H1 (cell line): ENCODE measurements around the gene YOD1. TPM values are rescaled to one million over a fixed set of nuclear protein-coding genes. Genes with fewer than 3 reads are reported as not detected.

Experiments used
- CTCF ChIA-PET: fragments of 300-600 bp; sonication (Branson Sonifier 250); formaldehyde crosslinking; loops from one replicate; lab custom pipeline; 2021; ENCODE audit not compliant: partially characterized antibody; lab: Charles Lee
- POLR2A ChIA-PET: fragments of 300-600 bp; sonication (Branson Sonifier 250); formaldehyde crosslinking; loops from one replicate; lab custom pipeline; 2021; ENCODE audit warnings: inconsistent platforms; ENCODE audit not compliant: partially characterized antibody; lab: Charles Lee
- DNase-seq, 2 experiments: peaks; one replicate each; pipeline versions ENCODE4 v3.0.0 to v3.0.0-alpha.2; 2010 to 2022; ENCODE audit warnings: low spot score in 2 of 2, low read depth in 1 of 2, mixed read lengths in 1 of 2
- FAIRE-seq: peaks from 2 replicates; lab custom pipeline; 2011; peaks lifted over from hg19 to GRCh38; lab: Jason Lieb, UNC
- H2AFZ ChIP-seq: 2 replicates; pipeline ENCODE4 v1.8.1; 2012; ENCODE audit warnings: low read length, inconsistent platforms
- H2AK5ac ChIP-seq: 2 replicates; pipeline ENCODE4 v1.6.1; 2013; ENCODE audit warnings: low read depth, low read length
- H2BK120ac ChIP-seq: replicated peaks from 2 replicates; pipeline ENCODE3; 2013; ENCODE audit warnings: low read depth, low read length, inconsistent platforms
- H2BK12ac ChIP-seq: 2 replicates; pipeline ENCODE4 v1.6.1; 2013; ENCODE audit warnings: low read depth, low read length
- H2BK15ac ChIP-seq: 2 replicates; pipeline ENCODE4 v1.6.1; 2013; ENCODE audit warnings: low read length
- H2BK20ac ChIP-seq: 2 replicates; pipeline ENCODE4 v1.6.1; 2013; ENCODE audit warnings: low read length
- H2BK5ac ChIP-seq: 2 replicates; pipeline ENCODE4 v1.6.1; 2013; ENCODE audit warnings: low read depth, low read length
- H3K14ac ChIP-seq: 2 replicates; pipeline ENCODE4 v1.6.1; 2013; ENCODE audit warnings: inconsistent platforms; ENCODE audit not compliant: insufficient read length
- H3K18ac ChIP-seq: 2 replicates; pipeline ENCODE4 v1.6.1; 2013; ENCODE audit warnings: low read length; ENCODE audit errors: extremely low read depth
- H3K23ac ChIP-seq: 2 replicates; pipeline ENCODE4 v1.6.1; 2013; ENCODE audit warnings: inconsistent platforms; ENCODE audit not compliant: insufficient read length
- H3K23me2 ChIP-seq: 2 replicates; pipeline ENCODE4 v1.6.1; 2013; ENCODE audit warnings: low read depth, low read length
- H3K27ac ChIP-seq: 2 replicates; pipeline ENCODE4 v1.6.1; 2011; ENCODE audit warnings: low read depth, low read length, inconsistent platforms
- H3K27me3 ChIP-seq, 4 experiments: replicated peaks in 1 of 4; 1 replicate in 1 of 4; 2 replicates in 3 of 4; pipeline versions ENCODE4 v1.6.1 to v1.8.1; 2011 to 2013; ENCODE audit warnings: low read length in 3 of 4, mild to moderate bottlenecking in 3 of 4, inconsistent platforms in 2 of 4, mixed read lengths in 2 of 4, moderate library complexity in 1 of 4; ENCODE audit not compliant: control insufficient read depth in 3 of 4, insufficient read depth in 3 of 4; ENCODE audit errors: extremely low read depth in 1 of 4
- H3K36me3 ChIP-seq, 4 experiments: 2 replicates each; pipeline versions ENCODE4 v1.6.1 to v1.8.1; 2011 to 2013; ENCODE audit warnings: mild to moderate bottlenecking in 4 of 4, low read length in 3 of 4, moderate library complexity in 2 of 4, control low read depth in 1 of 4, inconsistent platforms in 1 of 4; ENCODE audit not compliant: insufficient read depth in 4 of 4, control insufficient read depth in 2 of 4
- H3K4ac ChIP-seq: replicated peaks from 2 replicates; pipeline ENCODE3; 2013; ENCODE audit warnings: low read length, low read depth, mixed read lengths, inconsistent platforms; ENCODE audit not compliant: insufficient read length
- H3K4me1 ChIP-seq, 4 experiments: replicated peaks in 1 of 4; 1 replicate in 1 of 4; 2 replicates in 3 of 4; pipeline versions ENCODE4 v1.6.1 to v1.8.1; 2011 to 2013; ENCODE audit warnings: low read length in 3 of 4, inconsistent platforms in 2 of 4, mixed read lengths in 1 of 4; ENCODE audit not compliant: insufficient read depth in 4 of 4, control insufficient read depth in 3 of 4
- H3K4me2 ChIP-seq, 2 experiments: 2 replicates each; pipeline versions ENCODE4 v1.6.1 to v1.8.1; 2011 to 2013; ENCODE audit warnings: low read depth in 2 of 2, low read length in 2 of 2, control low read depth in 1 of 2, inconsistent platforms in 1 of 2, mild to moderate bottlenecking in 1 of 2; ENCODE audit not compliant: insufficient read depth in 1 of 2
- H3K4me3 ChIP-seq, 4 experiments: fragments of 200-600, 300-600 bp in 1 of 4; sonication (generic), shearing (Covaris generic), sonication (Bioruptor Twin) in 1 of 4; 2 replicates each; pipeline versions ENCODE4 v1.5.1 to v1.8.1; 2011 to 2016; ENCODE audit warnings: low read length in 4 of 4, low read depth in 3 of 4, control low read depth in 2 of 4, inconsistent platforms in 2 of 4, mild to moderate bottlenecking in 2 of 4, mixed read lengths in 1 of 4, moderate library complexity in 1 of 4; ENCODE audit not compliant: insufficient read depth in 2 of 4; ENCODE audit errors: extremely low read depth in 1 of 4
- H3K56ac ChIP-seq: replicated peaks from 2 replicates; pipeline ENCODE3; 2013; ENCODE audit warnings: low read depth, mild to moderate bottlenecking, mixed read lengths, low read length, inconsistent platforms; ENCODE audit not compliant: insufficient read length
- H3K79me1 ChIP-seq: 2 replicates; pipeline ENCODE4 v1.6.1; 2013; ENCODE audit warnings: low read depth, low read length, control low read depth
- H3K79me2 ChIP-seq, 2 experiments: 2 replicates each; pipeline versions ENCODE4 v1.6.1 to v1.8.1; 2012 to 2013; ENCODE audit warnings: low read length in 2 of 2, mild to moderate bottlenecking in 2 of 2, inconsistent platforms in 1 of 2; ENCODE audit not compliant: insufficient read depth in 2 of 2, control insufficient read depth in 1 of 2
- H3K9ac ChIP-seq, 4 experiments: replicated peaks in 1 of 4; 1 replicate in 1 of 4; 2 replicates in 3 of 4; pipeline versions ENCODE4 v1.6.1 to v1.8.1; 2011 to 2013; ENCODE audit warnings: low read depth in 3 of 4, low read length in 3 of 4, control low read depth in 2 of 4, mild to moderate bottlenecking in 2 of 4, moderate library complexity in 2 of 4, inconsistent platforms in 1 of 4; ENCODE audit errors: extremely low read depth in 1 of 4
- H3K9me3 ChIP-seq, 2 experiments: 2 replicates each; pipeline versions ENCODE4 v1.6.1 to v1.8.1; 2012 to 2013; ENCODE audit warnings: mild to moderate bottlenecking in 2 of 2, moderate library complexity in 2 of 2, control low read depth in 1 of 2, inconsistent platforms in 1 of 2, low read depth in 1 of 2, low read length in 1 of 2, mixed read lengths in 1 of 2; ENCODE audit not compliant: insufficient read depth in 2 of 2
- H4K20me1 ChIP-seq, 2 experiments: replicated peaks in 1 of 2; 2 replicates each; pipeline versions ENCODE3 to v1.8.1; 2011 to 2013; ENCODE audit warnings: inconsistent platforms in 2 of 2, low read length in 2 of 2, mild to moderate bottlenecking in 1 of 2; ENCODE audit not compliant: insufficient read depth in 2 of 2, control insufficient read depth in 1 of 2
- H4K5ac ChIP-seq: 2 replicates; pipeline ENCODE4 v1.6.1; 2013; ENCODE audit warnings: low read length, low read depth, mixed read lengths, inconsistent platforms; ENCODE audit not compliant: insufficient read length
- H4K8ac ChIP-seq: 2 replicates; pipeline ENCODE4 v1.8.0; 2013; ENCODE audit warnings: mild to moderate bottlenecking, moderate library complexity, low read length, inconsistent platforms; ENCODE audit not compliant: insufficient read depth; ENCODE audit errors: extremely low read depth
- H4K91ac ChIP-seq: replicated peaks from 2 replicates; pipeline ENCODE3; 2013; ENCODE audit warnings: low read length, mixed read lengths, inconsistent platforms; ENCODE audit not compliant: insufficient read length
- CHD2 ChIP-seq: IDR thresholded peaks from 2 replicates; pipeline ENCODE4 v1.6.1; 2012; ENCODE audit warnings: low read length, improper control_type of control experiment
- E2F6 ChIP-seq: IDR thresholded peaks from 2 replicates; pipeline ENCODE4 v1.6.1; 2012; ENCODE audit warnings: inconsistent platforms
- SIX5 ChIP-seq: IDR thresholded peaks from 2 replicates; pipeline ENCODE4 v1.6.1; 2011; ENCODE audit warnings: mild to moderate bottlenecking, low read depth, low read length
- SRF ChIP-seq: IDR thresholded peaks from 2 replicates; pipeline ENCODE4 v1.6.1; 2011; ENCODE audit warnings: mild to moderate bottlenecking, low read depth, low read length, moderate library complexity
- WGBS, 2 experiments: shearing (Covaris generic) in 1 of 2; methylation state at CpG; one replicate each; pipeline versions ENCODE4 v1.1.6 to v1.1.7; 2013 to 2015; ENCODE audit warnings: low lambda C conversion rate in 2 of 2, mixed read lengths in 2 of 2, inconsistent platforms in 1 of 2, low coverage in 1 of 2, missing lambda C conversion rate in 1 of 2; ENCODE audit not compliant: insufficient replicate concordance in 2 of 2, insufficient coverage in 1 of 2, insufficient read length in 1 of 2; ENCODE audit errors: extremely low coverage in 1 of 2, missing lambda C conversion rate in 1 of 2; 5-methylcytosine and 5-hydroxymethylcytosine counted together
- polyA plus RNA-seq, 7 experiments: library from polyadenylated mRNA; depleted of rRNA in 3 of 7; stranded (reverse) in 5 of 7; unstranded in 2 of 7; fragments of >200 nt in 5 of 7; fragments of 200-250 nt in 2 of 7; gene quantifications; 1 replicate in 5 of 7; 2 replicates in 1 of 7; 4 replicates in 1 of 7; pipeline versions ENCODE4 v1.2.1 to v1.2.3, GENCODE V29; 2011 to 2013; ENCODE audit warnings: missing spikeins in 2 of 7, mixed read lengths in 2 of 7
- total RNA-seq: library from RNA; stranded (reverse); fragmentation: NEBNext Ultra II Directional; extraction: Animal tissue kit (Norgen Biotek cat#: 25700); gene quantifications from 2 replicates; pipeline ENCODE4 v1.2.1, GENCODE V29; 2021

YOD1 gene
- total and polyA plus RNA-seq, 2 of the 8 experiments (the other 6 are each of a cell fraction or from before 2014, with no cell fraction given), result 1.9 to 11.8 TPM

GRCh38 chr1:207088701-207089626 lies 38.0 kb upstream of the YOD1 start, which contains the start of gene C4BPB:
C4BPB (plus strand) TSS chr1:207088860; CDS start chr1:207089532, 672 bp downstream.
- Histone ChIP-seq H2BK20ac (no peak within 1 kb of the TSS), H2AK5ac (no peak within 1 kb of the TSS), H3K9me3 (no peaks in the 10 kb centered on the region), H4K20me1 (no peaks in the 10 kb centered on the region), H3K27ac (no peak within 1 kb of the TSS), H2BK12ac (no peak within 1 kb of the TSS), H3K27me3 (no peaks in the 10 kb centered on the region), H3K9ac (no peak within 1 kb of the TSS), H3K14ac (no peak within 1 kb of the TSS), H2BK5ac (no peak within 1 kb of the TSS), H3K4me3 (no peak within 1 kb of the TSS), H3K4ac (no peak within 1 kb of the TSS), H3K79me1 (no peaks in the 10 kb centered on the region), H2BK120ac (no peak within 1 kb of the TSS), H2AFZ (no peak within 1 kb of the TSS), H3K4me2 (no peak within 1 kb of the TSS), H3K56ac (no peak within 1 kb of the TSS), H3K36me3 (no peaks in the 10 kb centered on the region; a peak in 1 of 8 replicates), H3K23me2 (no peaks in the 10 kb centered on the region), H4K5ac (no peak within 1 kb of the TSS), H4K8ac (no peak within 1 kb of the TSS), H3K18ac (no peak within 1 kb of the TSS), H3K4me1 (peaks cover 0 to 3% (median 0%) of the 10 kb centered on the region in 4 experiments; a peak in 2 of 7 replicates), H3K23ac (peak within 1 kb of the TSS; percentile 15), H4K91ac (no peak within 1 kb of the TSS), H2BK15ac (no peak within 1 kb of the TSS), H3K79me2 (no peaks in the 10 kb centered on the region)
- TF ChIP-seq CHD2, result no peak
- no peak for TF ChIP-seq E2F6
- no peak for TF ChIP-seq SIX5
- no peak for TF ChIP-seq SRF
- FAIRE-seq (no peak), DNase-seq (no peak)
- ChIA-PET POLR2A (no interaction called here), CTCF (interaction anchor here (0.9 to 1.0 kb wide), 2 partner anchors 11 to 39 kb away, joined by 3 read pairs; no protein-coding TSS in a partner anchor)
- 91% methylated on average over 9 of the region's 9 CpGs; no CpG with 5 or more reads in 1 of the 2 experiments for WGBS, 2 experiments
